ENCODE data around the gene VIL1.

VIL1 gene

GRCh38 chr2:218401890-218402289 lies 17.0 kb upstream of the VIL1 start:
- H3K4me3 ChIP-seq (ENCODE audit: low read depth, low read length) = no peak overlapping the region
- DNase-seq (ENCODE audit: low read depth, low spot score) = no peak
- TF ChIP-seq, protein P1, sequence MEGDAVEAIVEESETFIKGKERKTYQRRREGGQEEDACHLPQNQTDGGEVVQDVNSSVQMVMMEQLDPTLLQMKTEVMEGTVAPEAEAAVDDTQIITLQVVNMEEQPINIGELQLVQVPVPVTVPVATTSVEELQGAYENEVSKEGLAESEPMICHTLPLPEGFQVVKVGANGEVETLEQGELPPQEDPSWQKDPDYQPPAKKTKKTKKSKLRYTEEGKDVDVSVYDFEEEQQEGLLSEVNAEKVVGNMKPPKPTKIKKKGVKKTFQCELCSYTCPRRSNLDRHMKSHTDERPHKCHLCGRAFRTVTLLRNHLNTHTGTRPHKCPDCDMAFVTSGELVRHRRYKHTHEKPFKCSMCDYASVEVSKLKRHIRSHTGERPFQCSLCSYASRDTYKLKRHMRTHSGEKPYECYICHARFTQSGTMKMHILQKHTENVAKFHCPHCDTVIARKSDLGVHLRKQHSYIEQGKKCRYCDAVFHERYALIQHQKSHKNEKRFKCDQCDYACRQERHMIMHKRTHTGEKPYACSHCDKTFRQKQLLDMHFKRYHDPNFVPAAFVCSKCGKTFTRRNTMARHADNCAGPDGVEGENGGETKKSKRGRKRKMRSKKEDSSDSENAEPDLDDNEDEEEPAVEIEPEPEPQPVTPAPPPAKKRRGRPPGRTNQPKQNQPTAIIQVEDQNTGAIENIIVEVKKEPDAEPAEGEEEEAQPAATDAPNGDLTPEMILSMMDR (IDR thresholded peaks at IDR 0.05; ENCODE audit: low read depth, low read length) = no peak
- in situ Hi-C loops (cut with HindIII; ENCODE audit: low sequenced_read_pairs) = no loop called here

GRCh38 chr2:218402491-218402901 lies 16.4 kb upstream of the VIL1 start:
- DNase-seq (ENCODE audit: low read depth, low spot score) = no peak
- no peak overlapping the region for H3K4me3 ChIP-seq (ENCODE audit: low read depth, low read length)
- in situ Hi-C loops (cut with HindIII; ENCODE audit: low sequenced_read_pairs) = no loop called here
- TF ChIP-seq, protein P1 (IDR thresholded peaks at IDR 0.05; ENCODE audit: low read depth, low read length) = no peak

DNA sequence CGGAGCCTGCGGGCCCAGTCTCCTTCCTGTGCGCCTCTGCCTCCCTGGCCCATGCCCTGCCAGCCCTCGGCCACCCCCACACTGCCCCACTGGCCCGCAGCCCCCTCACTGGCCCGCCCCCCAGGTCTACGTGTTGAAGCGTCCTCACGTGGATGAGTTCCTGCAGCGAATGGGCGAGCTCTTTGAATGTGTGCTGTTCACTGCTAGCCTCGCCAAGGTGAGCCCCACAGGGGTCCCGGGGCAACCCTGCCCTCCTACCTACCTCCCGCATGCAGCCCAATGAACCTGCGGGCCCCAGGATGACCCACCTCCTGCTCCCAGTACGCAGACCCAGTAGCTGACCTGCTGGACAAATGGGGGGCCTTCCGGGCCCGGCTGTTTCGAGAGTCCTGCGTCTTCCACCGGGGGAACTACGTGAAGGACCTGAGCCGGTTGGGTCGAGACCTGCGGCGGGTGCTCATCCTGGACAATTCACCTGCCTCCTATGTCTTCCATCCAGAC lies 16.0 kb upstream of the VIL1 start:
- in situ Hi-C loops (cut with HindIII; ENCODE audit: low sequenced_read_pairs) = no loop called here
- no peak for DNase-seq (ENCODE audit: low read depth, low spot score)
- TF ChIP-seq, protein P1 (IDR thresholded peaks at IDR 0.05; ENCODE audit: low read depth, low read length) = no peak
- no peak overlapping the region for H3K4me3 ChIP-seq (ENCODE audit: low read depth, low read length)

- DNase-seq (ENCODE audit: low read depth, low spot score) = no peak
- TF ChIP-seq, protein P1 (IDR thresholded peaks at IDR 0.05; ENCODE audit: low read depth, low read length) = no peak
- no peak overlapping the region for H3K4me3 ChIP-seq (ENCODE audit: low read depth, low read length)
- in situ Hi-C loops (cut with HindIII; ENCODE audit: low sequenced_read_pairs) = no loop called here
Measured at GRCh38 chr2:218403810-218404209, 15.1 kb upstream of the VIL1 start.

DNA sequence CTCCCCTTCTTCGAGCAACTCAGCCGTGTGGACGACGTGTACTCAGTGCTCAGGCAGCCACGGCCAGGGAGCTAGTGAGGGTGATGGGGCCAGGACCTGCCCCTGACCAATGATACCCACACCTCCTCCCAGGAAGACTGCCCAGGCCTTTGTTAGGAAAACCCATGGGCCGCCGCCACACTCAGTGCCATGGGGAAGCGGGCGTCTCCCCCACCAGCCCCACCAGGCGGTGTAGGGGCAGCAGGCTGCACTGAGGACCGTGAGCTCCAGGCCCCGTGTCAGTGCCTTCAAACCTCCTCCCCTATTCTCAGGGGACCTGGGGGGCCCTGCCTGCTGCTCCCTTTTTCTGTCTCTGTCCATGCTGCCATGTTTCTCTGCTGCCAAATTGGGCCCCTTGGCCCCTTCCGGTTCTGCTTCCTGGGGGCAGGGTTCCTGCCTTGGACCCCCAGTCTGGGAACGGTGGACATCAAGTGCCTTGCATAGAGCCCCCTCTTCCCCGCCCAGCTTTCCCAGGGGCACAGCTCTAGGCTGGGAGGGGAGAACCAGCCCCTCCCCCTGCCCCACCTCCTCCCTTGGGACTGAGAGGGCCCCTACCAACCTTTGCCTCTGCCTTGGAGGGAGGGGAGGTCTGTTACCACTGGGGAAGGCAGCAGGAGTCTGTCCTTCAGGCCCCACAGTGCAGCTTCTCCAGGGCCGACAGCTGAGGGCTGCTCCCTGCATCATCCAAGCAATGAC lies 14.4 kb upstream of the VIL1 start:
- in situ Hi-C loops (cut with HindIII; ENCODE audit: low sequenced_read_pairs) = no loop called here
- TF ChIP-seq, protein P1 (IDR thresholded peaks at IDR 0.05; ENCODE audit: low read depth, low read length) = no peak
- no peak for DNase-seq (ENCODE audit: low read depth, low spot score)
- H3K4me3 ChIP-seq (ENCODE audit: low read depth, low read length) = no peak overlapping the region

DNA sequence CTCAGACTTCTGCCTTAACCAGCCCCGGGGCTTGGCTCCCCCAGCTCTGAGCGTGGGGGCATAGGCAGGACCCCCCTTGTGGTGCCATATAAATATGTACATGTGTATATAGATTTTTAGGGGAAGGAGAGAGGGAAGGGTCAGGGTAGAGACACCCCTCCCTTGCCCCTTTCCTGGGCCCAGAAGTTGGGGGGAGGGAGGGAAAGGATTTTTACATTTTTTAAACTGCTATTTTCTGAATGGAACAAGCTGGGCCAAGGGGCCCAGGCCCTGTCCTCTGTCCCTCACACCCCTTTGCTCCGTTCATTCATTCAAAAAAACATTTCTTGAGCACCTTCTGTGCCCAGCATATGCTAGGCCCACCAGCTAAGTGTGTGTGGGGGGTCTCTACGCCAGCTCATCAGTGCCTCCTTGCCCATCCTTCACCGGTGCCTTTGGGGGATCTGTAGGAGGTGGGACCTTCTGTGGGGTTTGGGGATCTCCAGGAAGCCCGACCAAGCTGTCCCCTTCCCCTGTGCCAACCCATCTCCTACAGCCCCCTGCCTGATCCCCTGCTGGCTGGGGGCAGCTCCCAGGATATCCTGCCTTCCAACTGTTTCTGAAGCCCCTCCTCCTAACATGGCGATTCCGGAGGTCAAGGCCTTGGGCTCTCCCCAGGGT lies 13.7 kb upstream of the VIL1 start:
- no peak for DNase-seq (ENCODE audit: low read depth, low spot score)
- TF ChIP-seq, protein P1 (IDR thresholded peaks at IDR 0.05; ENCODE audit: low read depth, low read length) = no peak
- in situ Hi-C loops (cut with HindIII; ENCODE audit: low sequenced_read_pairs) = no loop called here
- no peak overlapping the region for H3K4me3 ChIP-seq (ENCODE audit: low read depth, low read length)
